ENCODE measurements around the gene RAB4A. TPM values are rescaled to one million over a fixed set of nuclear protein-coding genes. Genes with fewer than 3 reads are reported as not detected.

The RAB4A gene
- total RNA-seq, 1 experiment from 2014 or later = 66.7 TPM

- H3K9ac ChIP-seq (ENCODE audit: extremely low read depth, insufficient read length, low read length) = no peak overlapping the region
- H4K91ac ChIP-seq (ENCODE audit: insufficient read length, low read depth, low read length) = no peak overlapping the region
- no peaks in the 10 kb centered on the region for H3K4me1 ChIP-seq (ENCODE audit: insufficient read depth, low read length)
- no peak overlapping the region for H3K56ac ChIP-seq (ENCODE audit: insufficient read length, low read depth, low read length)
- TF ChIP-seq CTCF (conservative IDR thresholded peaks at IDR 0.05) = no peak
- no peak for DNase-seq
- H3K9me3 ChIP-seq (ENCODE audit: control insufficient read depth, low read depth, low read length) = no peaks in the 10 kb centered on the region
- peaks cover 4% of the 10 kb centered on the region for H3K23me2 ChIP-seq (ENCODE audit: insufficient read length, low read depth, low read length, poor library complexity, severe bottlenecking)
- no CpG with 5 or more reads among the region's 8 CpGs for WGBS (ENCODE audit: extremely low coverage, insufficient read length, low lambda C conversion rate)
- H2BK15ac ChIP-seq (ENCODE audit: low read depth, low read length) = no peak overlapping the region
- H3K27ac ChIP-seq (ENCODE audit: insufficient read length, low read depth, low read length) = no peak overlapping the region
- H4K8ac ChIP-seq (replicated peaks; ENCODE audit: insufficient read length, low read depth, low read length) = no peak overlapping the region
- H3K27me3 Mint-ChIP-seq (ENCODE audit: low read depth) = peaks cover 49% of the 10 kb centered on the region
- H3K36me3 Mint-ChIP-seq (ENCODE audit: insufficient read depth in 1 of 3, low read depth in 3 of 3) = peaks cover 0 to 9% (median 5%) of the 10 kb centered on the region in 3 experiments; a peak in 3 of 7 replicates
- H3K27ac Mint-ChIP-seq = no peak overlapping the region
- no peak overlapping the region for H4K5ac ChIP-seq (ENCODE audit: insufficient read length, low read depth, low read length)
- H3K14ac ChIP-seq (ENCODE audit: insufficient read depth, low read length) = no peak overlapping the region
- H3K18ac ChIP-seq (ENCODE audit: insufficient read length, low read depth, low read length) = no peak overlapping the region
- no peak overlapping the region for H3T11ph ChIP-seq (ENCODE audit: low read length)
- H2AFZ ChIP-seq (ENCODE audit: low read length) = no peak overlapping the region
- peaks cover 8% of the 10 kb centered on the region; the same call in 1 of the 2 replicates for H3K79me2 ChIP-seq (ENCODE audit: insufficient read depth, low read length)
- no peak overlapping the region for H2BK12ac ChIP-seq (ENCODE audit: insufficient read length, low read depth, low read length)
- peaks cover 6 to 9% of the 10 kb centered on the region in 2 experiments for H3K9me3 Mint-ChIP-seq
- H3K4me1 Mint-ChIP-seq = peaks cover 16% of the 10 kb centered on the region in 2 experiments
- no peak overlapping the region for H2BK120ac ChIP-seq (ENCODE audit: low read depth, low read length, poor library complexity, severe bottlenecking)
- no peaks in the 10 kb centered on the region for H4K20me1 ChIP-seq (ENCODE audit: control insufficient read depth, insufficient read depth, insufficient read length)
- no peak overlapping the region for H3K4ac ChIP-seq (ENCODE audit: low read depth, low read length)
- H2AK5ac ChIP-seq (ENCODE audit: insufficient read length, low read length) = no peak overlapping the region
- no peak overlapping the region for H3K4me2 ChIP-seq (ENCODE audit: insufficient read depth, insufficient read length, low read length)
- no peaks in the 10 kb centered on the region; the same call in 1 of the 2 replicates for H3K27me3 ChIP-seq (ENCODE audit: insufficient read depth, low read length)
- H3K79me1 ChIP-seq (ENCODE audit: insufficient read depth, low read depth, low read length, poor library complexity, severe bottlenecking) = no peaks in the 10 kb centered on the region
- H2BK5ac ChIP-seq (ENCODE audit: insufficient read length, low read length) = no peak overlapping the region
- no peak overlapping the region for H2BK20ac ChIP-seq (ENCODE audit: low read depth, low read length, poor library complexity, severe bottlenecking)
- H3K4me3 Mint-ChIP-seq = peak overlapping the region in 1 of 2 experiments; percentile 54; a peak in 2 of 5 replicates
- no peak overlapping the region for H3K23ac ChIP-seq (ENCODE audit: insufficient read length, low read depth, low read length)
Measured at GRCh38 chr1:229344937-229345684, 74.2 kb downstream of the RAB4A start.
